ENCODE data around the gene MRPL34.
"Not testable (repeated sequence)": the region's sequence is repeated elsewhere in the genome, so short reads cannot be mapped to it uniquely, and the experiment has no call there.

Gene MRPL34

GRCh38 chr19:17305517-17306284, at the start of gene MRPL34:
Gene MRPL34, plus strand, starts transcription at chr19:17305872. Its CDS starts 21 bp downstream, at chr19:17305893.
- peak; percentile 66 to 68 for ATAC-seq

DNA sequence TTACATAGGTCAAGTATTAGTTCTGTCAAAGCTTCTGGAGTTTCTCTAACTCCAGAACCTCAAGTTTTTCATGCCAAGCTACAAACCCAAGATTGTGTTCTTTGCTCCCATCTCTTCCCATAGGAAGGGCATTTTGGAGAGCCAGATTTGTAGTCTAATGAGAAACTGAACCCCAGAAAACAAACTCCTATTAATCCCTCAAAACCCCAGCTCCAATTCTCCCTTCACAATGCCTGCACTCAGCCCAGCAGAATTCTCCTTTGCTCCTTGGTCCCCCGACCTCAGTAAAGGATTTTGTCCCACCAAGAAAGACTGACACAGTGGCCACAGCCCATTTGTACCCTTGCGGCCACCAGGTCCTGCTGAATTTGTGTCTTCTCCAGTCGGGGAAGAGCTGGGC, 49.5 kb upstream of the MRPL34 start:
- no peak for ATAC-seq

- ATAC-seq: no peak
Observed at GRCh38 chr19:17259118-17259780, 46.4 kb upstream of the MRPL34 start.

DNA sequence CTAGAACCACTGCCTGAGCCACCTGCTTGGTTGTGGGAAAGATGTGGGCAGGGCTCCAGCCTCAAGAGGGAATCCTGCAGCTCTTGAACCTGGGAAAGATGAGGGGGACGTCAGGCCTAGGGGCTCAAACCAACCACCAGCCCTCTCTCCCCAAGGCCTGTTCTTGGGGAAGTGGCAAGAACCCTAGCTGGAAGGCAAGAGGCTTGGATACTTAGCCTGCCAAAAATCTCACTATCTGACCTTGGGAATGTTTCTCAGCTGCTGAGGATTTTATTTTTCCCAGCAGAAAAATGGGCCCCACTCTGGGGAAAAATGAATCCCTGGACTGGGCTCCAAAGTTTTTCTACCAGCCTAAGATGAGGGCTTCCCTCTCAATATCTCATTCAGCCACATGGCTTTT, 45.7 kb upstream of the MRPL34 start:
- no peak for ATAC-seq

GRCh38 chr19:17260842-17261325, 44.8 kb upstream of the MRPL34 start:
- peak; percentile 98 to 99 for ATAC-seq

- no peak for ATAC-seq
Observed at GRCh38 chr19:17262557-17262956, 43.1 kb upstream of the MRPL34 start.

GRCh38 chr19:17263712-17264640, 41.7 kb upstream of the MRPL34 start:
- no peak for ATAC-seq

- no peak for ATAC-seq
Observed at GRCh38 chr19:17264641-17264979, 41.1 kb upstream of the MRPL34 start, which contains the start of gene USHBP1. Gene USHBP1, minus strand, starts transcription at chr19:17264745. Its CDS starts 446 bp downstream, at chr19:17264299.

DNA sequence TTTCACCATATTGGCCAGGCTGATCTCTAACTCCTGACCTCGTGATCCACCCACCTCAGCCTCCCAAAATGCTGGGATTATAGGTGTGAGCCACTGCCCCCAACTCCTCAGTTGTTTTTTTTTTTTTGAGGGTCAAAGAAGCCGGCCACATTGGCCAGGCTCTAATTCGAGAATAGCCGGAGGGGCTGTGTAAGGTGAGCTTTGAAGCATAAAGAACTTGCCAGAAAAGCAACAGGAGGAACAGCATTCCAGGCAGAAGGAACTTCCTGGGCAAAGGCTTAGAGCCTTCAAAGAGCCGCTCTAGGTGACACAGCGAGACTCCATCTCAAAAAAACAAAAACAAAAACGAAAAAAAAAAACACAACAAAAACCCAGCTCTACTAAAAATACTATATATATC, 39.6 kb upstream of the MRPL34 start:
- ATAC-seq: no peak

GRCh38 chr19:17266589-17266974, 39.1 kb upstream of the MRPL34 start:
- no peak for ATAC-seq

DNA sequence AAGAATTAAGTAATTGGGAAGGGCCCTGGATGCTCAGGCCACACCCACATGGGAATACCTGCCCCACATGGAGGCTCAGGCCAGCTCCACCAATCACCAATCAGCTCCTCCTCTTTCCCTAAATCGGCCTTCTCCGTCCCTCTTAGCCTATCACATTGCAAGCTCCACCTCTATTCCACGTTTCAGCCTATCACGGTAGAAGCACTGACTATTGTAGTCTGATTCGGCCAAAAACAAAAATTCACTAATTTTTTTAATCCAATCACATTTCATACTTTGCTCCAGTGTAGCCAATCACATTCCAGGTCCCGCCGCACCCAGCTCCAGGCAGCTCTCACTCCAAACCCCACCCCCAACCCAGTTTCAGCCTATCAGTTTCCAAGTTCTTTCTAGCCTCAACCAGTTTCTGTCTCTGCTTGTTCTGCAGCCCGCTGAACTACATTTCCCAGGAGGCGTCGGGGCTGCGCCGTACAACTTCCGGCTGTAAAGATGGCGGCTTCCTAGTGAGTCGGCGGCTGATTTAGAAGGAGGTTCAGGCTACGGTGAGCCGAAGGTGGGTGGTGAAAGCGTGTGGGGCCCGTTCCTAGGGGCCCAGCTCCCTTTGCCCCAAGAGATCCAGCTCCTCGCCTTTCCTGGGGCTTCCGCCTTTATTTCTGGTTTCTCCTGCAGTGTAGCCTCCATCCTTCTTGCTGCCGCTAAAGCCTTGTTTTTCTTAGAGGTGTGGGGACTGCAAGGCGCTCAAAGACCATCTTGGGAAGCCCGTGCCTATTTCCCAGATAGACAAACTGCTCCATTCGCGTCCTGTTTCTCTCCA, 38.5 kb upstream of the MRPL34 start, which contains the start of gene BABAM1:
BABAM1 (plus strand) TSS at position 469 of the 814 bp plus-strand sequence. CDS start 1,364 bp downstream, outside the sequence.
- ATAC-seq: peak; percentile 94 to 95

GRCh38 chr19:17268754-17269153, 36.9 kb upstream of the MRPL34 start:
- no peak for ATAC-seq

DNA sequence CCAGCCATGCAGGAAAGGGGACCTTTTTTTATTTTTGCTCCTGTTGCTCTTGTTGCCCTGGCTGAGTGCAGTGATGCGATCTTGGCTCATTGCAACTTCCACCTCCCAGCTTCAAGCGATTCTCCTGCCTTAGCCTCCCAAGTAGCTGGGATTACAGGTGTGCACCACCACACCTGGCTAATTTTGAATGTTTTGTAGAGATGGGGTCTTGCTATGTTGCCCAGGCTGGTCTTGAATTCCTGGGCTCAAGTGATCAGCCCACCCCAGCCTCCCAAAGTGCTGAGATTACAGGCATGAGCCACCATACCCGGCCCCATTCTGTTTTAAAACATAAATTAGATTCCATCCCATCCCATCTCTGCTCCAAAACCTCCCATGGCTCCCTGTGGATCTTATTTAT, 30.8 kb upstream of the MRPL34 start:
- not testable (repeated sequence) for ATAC-seq

DNA sequence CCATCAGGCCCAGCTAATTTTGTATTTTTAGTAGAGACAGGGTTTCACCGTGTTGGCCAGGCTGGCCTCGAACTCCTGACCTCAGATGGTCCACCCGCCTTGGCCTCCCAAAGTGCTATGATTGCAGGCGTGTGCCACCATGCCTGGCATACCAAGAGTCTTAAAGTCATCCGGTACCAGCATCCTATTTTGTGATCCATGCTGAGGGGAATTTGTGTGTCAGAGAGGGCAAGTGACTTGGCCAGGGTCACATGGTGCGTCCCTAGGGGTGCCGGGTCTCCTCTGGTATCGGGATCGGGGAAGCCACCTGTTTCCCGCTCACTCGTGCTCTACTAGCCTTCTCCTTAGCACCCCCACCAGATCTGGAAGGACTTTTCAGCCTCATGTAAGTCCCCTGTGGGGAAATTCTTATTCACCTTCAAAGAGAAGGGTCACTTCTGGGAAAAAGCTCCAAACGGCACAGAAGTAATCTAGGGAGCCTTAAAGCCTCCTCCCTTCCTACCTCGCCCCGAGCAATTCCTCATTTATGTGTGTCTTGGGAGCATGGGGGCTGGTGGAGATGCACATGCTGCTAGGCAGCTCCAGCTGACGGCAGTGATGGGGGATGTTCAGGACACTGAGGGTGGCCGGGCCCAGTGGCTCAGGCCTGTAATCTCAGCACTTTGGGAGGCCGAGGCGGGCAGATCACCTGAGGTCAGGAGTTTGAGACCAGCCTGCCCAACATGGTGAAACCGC, 30.1 kb upstream of the MRPL34 start:
- no peak for ATAC-seq

GRCh38 chr19:17279436-17279835, 26.2 kb upstream of the MRPL34 start:
- no peak for ATAC-seq

DNA sequence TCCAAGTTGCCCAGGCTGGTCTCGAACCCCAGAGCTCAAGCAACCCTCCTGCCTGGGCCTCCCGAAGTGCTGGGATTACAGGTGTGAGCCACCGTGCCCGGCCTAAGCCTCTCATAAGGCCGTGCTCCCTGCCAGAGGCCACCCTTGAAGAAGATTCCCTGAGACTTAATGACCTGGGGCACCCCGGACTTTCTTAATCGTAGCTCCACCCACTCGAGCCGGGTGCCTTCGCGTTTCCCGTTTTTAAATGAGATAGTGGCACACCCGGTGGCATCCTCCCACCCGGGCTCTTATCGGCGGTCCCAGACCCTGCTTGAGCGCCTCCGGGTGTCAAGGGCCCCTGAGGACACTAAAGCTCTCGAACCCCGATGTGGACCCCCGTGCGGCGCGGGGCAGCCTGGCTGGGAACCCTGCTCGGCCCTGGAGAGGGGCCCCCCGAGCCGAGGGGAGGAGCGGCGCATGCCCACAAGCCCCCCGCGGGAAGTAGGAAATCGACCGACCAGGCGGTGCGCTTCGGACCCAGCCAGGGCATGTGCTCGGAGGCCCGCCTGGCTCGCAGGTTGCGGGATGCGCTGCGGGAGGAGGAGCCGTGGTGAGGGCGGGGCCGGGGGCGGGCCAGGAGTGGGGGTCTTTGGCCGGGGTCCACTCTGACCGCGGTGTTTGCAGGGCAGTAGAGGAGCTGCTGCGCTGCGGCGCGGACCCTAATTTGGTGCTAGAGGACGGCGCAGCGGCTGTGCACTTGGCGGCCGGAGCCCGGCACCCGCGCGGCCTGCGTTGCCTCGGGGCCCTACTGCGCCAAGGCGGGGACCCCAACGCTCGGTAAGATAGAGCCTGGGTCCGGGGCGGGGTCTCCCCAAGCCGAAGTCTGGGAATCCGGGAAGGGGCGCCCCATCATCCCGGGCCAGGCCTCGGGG, 24.0 kb upstream of the MRPL34 start, which contains the start of gene ANKLE1:
ANKLE1 (plus strand) TSS at position 511 of the 914 bp plus-strand sequence; CDS start at position 531, 20 bp downstream.
- ATAC-seq: peak; percentile 26 to 47

DNA sequence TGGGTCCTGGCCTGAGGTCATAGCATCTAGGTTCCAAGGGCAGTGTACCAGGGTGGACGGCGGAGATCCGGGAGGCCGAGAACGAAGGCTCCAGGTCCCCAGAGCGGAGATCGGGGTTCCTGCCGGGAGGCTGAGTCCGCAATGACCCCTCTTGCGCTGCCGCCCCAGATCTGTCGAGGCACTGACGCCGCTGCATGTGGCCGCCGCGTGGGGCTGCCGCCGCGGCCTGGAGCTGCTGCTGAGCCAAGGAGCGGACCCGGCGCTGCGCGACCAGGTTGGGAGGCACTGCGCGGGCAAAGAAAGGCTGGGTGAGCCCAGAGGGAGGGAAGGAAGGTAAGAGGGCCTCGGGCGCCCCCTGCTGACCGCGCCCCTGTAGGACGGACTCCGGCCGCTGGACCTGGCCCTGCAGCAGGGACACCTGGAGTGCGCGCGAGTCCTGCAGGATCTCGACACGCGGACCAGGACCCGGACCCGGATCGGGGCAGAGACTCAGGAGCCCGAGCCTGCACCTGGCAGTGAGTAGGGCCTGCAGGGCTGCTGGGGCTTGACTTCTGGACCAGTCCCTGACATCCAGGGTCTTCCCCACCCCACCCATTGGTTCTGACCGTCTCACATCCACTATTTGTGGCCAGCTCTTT, 23.1 kb upstream of the MRPL34 start:
- peak; percentile 91 to 92 for ATAC-seq

DNA sequence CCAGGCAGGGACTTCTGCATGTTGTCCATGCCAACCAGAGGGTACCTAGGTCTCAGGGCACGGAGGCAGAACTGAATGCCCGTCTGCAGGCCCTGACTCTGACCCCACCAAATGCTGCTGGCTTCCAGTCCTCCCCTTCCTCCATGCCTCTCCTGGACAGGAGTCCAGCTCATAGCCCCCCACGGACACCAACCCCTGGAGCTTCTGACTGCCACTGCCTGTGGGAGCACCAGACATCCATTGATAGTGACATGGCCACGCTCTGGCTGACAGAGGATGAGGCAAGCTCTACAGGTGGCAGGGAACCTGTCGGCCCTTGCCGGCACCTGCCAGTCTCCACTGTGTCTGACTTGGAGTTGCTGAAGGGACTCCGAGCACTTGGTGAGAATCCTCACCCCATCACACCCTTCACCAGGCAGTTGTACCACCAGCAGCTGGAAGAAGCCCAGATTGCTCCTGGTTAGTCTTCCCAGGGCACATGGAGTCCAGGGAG, 22.1 kb upstream of the MRPL34 start:
- no peak for ATAC-seq
